Right ventricle myocardium inferior (tissue), 1 donor: ENCODE measurements around the gene TLK2. TPM values are rescaled to one million over a fixed set of nuclear protein-coding genes. Genes with fewer than 3 reads are reported as not detected.

Experiments
- ATAC-seq: fragments of 200-7000 bp; cut with Tn5 transposase; one replicate; pipeline ENCODE4 v1.9.1; 2020; ENCODE audit warnings: mild to moderate bottlenecking, moderate library complexity
- DNase-seq: peaks from one replicate; pipeline ENCODE4 v3.0.0; 2021; ENCODE audit errors: missing footprints
- intact Hi-C: fragments of 100-400 bp; cut with DNase I; formaldehyde crosslinking; loops from one replicate; pipeline ENCODE4 v1.11.0; 2022
- total RNA-seq: library from RNA; stranded (reverse); fragmentation: NEBNext Ultra II Directional; extraction: Animal tissue kit (Norgen Biotek cat#: 25700); gene quantifications from one replicate; pipeline ENCODE4 v1.2.1, GENCODE V29; 2021
- donor health status: DM: no; HTN: yes; CAD: no; lungs with severe emphysema.

The TLK2 gene
- total RNA-seq, 1 donor from 2014 or later = 29.1 TPM

GRCh38 chr17:62658136-62658920, 179.7 kb downstream of the TLK2 start:
- DNase-seq (no peak), ATAC-seq (no peak)
- intact Hi-C loops = no loop called here

GRCh38 chr17:62660629-62661118, 182.0 kb downstream of the TLK2 start:
- ATAC-seq (no peak), DNase-seq (no peak)
- intact Hi-C loops = no loop called here

GRCh38 chr17:62661337-62661736, 182.7 kb downstream of the TLK2 start:
- intact Hi-C loops = no loop called here
- DNase-seq (no peak), ATAC-seq (no peak)

GRCh38 chr17:62662855-62663254, 184.2 kb downstream of the TLK2 start:
- DNase-seq = no peak
- ATAC-seq = no peak
- intact Hi-C loops = no loop called here

Other genes with a start within 250 kb of the TLK2 start
- gene EFCAB3, start 98.3 kb upstream of the TLK2 start, total RNA-seq = not detected
- gene METTL2A, start 54.9 kb upstream of the TLK2 start, total RNA-seq = 15.0 TPM
- 33.8 TPM for gene MRC2, start 148.8 kb downstream of the TLK2 start, total RNA-seq